Liver (tissue), 9 donors: ENCODE data around the gene PPP6R1. TPM values are rescaled to one million over a fixed set of nuclear protein-coding genes. Genes with fewer than 3 reads are reported as not detected.
A peak's percentile ranks its signal among the peaks of the same experiment; 100 is the strongest.
"Not testable (repeated sequence)": the region's sequence is repeated elsewhere in the genome, so short reads cannot be mapped to it uniquely, and the experiment has no call there.

Source experiments
- DNase-seq: peaks from one replicate; pipeline ENCODE4 v3.0.0-alpha.2; 2017; ENCODE audit warnings: low spot score
- H3K27ac ChIP-seq, 2 donors: one replicate each; pipeline ENCODE4 v1.7.0; 2013; ENCODE audit warnings: inconsistent platforms in 2 of 2, low read length in 2 of 2, control low read depth in 1 of 2, low read depth in 1 of 2, mild to moderate bottlenecking in 1 of 2
- H3K27me3 ChIP-seq, 4 donors: one replicate each; pipeline versions ENCODE4 v1.6.1 to v1.7.0; 2013; ENCODE audit warnings: low read length in 3 of 4, inconsistent platforms in 1 of 4, mild to moderate bottlenecking in 1 of 4, moderate library complexity in 1 of 4; ENCODE audit not compliant: control insufficient read depth in 4 of 4, insufficient read depth in 4 of 4
- H3K36me3 ChIP-seq, 4 donors: one replicate each; pipeline versions ENCODE4 v1.6.1 to v1.7.0; 2013; ENCODE audit warnings: low read length in 3 of 4, mild to moderate bottlenecking in 3 of 4, low read depth in 1 of 4, moderate library complexity in 1 of 4; ENCODE audit not compliant: control insufficient read depth in 4 of 4, insufficient read depth in 3 of 4
- H3K4me1 ChIP-seq, 4 donors: one replicate each; pipeline versions ENCODE4 v1.6.1 to v1.7.0; 2013; ENCODE audit warnings: low read length in 3 of 4, mild to moderate bottlenecking in 3 of 4, moderate library complexity in 1 of 4; ENCODE audit not compliant: control insufficient read depth in 4 of 4, insufficient read depth in 4 of 4
- H3K4me3 ChIP-seq, 3 donors: one replicate each; pipeline versions ENCODE4 v1.6.1 to v1.7.0; 2013; ENCODE audit warnings: low read length in 3 of 3, control low read depth in 1 of 3, low read depth in 1 of 3, mild to moderate bottlenecking in 1 of 3
- H3K9ac ChIP-seq, 2 donors: one replicate each; pipeline ENCODE4 v1.7.0; 2013; ENCODE audit warnings: low read length in 2 of 2, mild to moderate bottlenecking in 2 of 2, moderate library complexity in 2 of 2, control low read depth in 1 of 2, low read depth in 1 of 2
- H3K9me3 ChIP-seq, 4 donors: one replicate each; pipeline versions ENCODE4 v1.6.1 to v1.7.0; 2013; ENCODE audit warnings: low read length in 3 of 4; ENCODE audit not compliant: control insufficient read depth in 4 of 4
- ATF3 ChIP-seq: IDR thresholded peaks from 2 replicates; pipeline ENCODE4 v1.6.1; 2016; ENCODE audit warnings: antibody characterized with exemption
- CTCF ChIP-seq: fragments of 150-350 bp; IDR thresholded peaks from 2 replicates; pipeline ENCODE4 v1.5.1; 2017; ENCODE audit warnings: improper control_type of control experiment, low read depth, low read length; ENCODE audit not compliant: missing input control
- EGR1 ChIP-seq, 2 donors: IDR thresholded peaks; 2 replicates each; pipeline ENCODE4 v1.6.1; 2016 to 2018; ENCODE audit warnings: antibody characterized with exemption in 2 of 2, low read depth in 2 of 2
- FOXA1 ChIP-seq: IDR thresholded peaks from 2 replicates; pipeline ENCODE4 v1.6.1; 2016; ENCODE audit warnings: antibody characterized with exemption
- FOXA2 ChIP-seq: IDR thresholded peaks from 2 replicates; pipeline ENCODE4 v1.6.1; 2016; ENCODE audit warnings: antibody characterized with exemption
- GABPA ChIP-seq, 2 donors: IDR thresholded peaks in 1 of 2; conservative IDR thresholded peaks in 1 of 2; 2 replicates each; pipeline ENCODE4 v1.6.1; 2016; ENCODE audit warnings: antibody characterized with exemption in 2 of 2, mild to moderate bottlenecking in 1 of 2, moderate library complexity in 1 of 2
- HNF4A ChIP-seq, 2 donors: conservative IDR thresholded peaks; 2 replicates each; pipeline ENCODE4 v1.6.1; 2016; ENCODE audit warnings: antibody characterized with exemption in 2 of 2, mild to moderate bottlenecking in 2 of 2
- HNF4G ChIP-seq: IDR thresholded peaks from 2 replicates; pipeline ENCODE4 v1.6.1; 2016; ENCODE audit warnings: antibody characterized with exemption
- RAD21 ChIP-seq, 2 donors: IDR thresholded peaks; 2 replicates each; pipeline ENCODE4 v1.6.1; 2016; ENCODE audit warnings: antibody characterized with exemption in 2 of 2, mild to moderate bottlenecking in 2 of 2
- REST ChIP-seq: IDR thresholded peaks from 2 replicates; pipeline ENCODE4 v1.6.1; 2016; ENCODE audit warnings: antibody characterized with exemption, mild to moderate bottlenecking
- RXRA ChIP-seq, 2 donors: IDR thresholded peaks; 2 replicates each; pipeline ENCODE4 v1.6.1; 2017 to 2018; ENCODE audit warnings: antibody characterized with exemption in 2 of 2, mild to moderate bottlenecking in 1 of 2
- SP1 ChIP-seq: IDR thresholded peaks from 2 replicates; pipeline ENCODE4 v1.6.1; 2018; ENCODE audit warnings: antibody characterized with exemption, mild to moderate bottlenecking
- whole genome bisulfite sequencing: extraction: QIAGEN DNeasy Blood & Tissue Kit; methylation state at CpG from one replicate; pipeline ENCODE4 v1.1.7; 2013; 5-methylcytosine and 5-hydroxymethylcytosine counted together
- polyA plus RNA-seq, 2 donors: library from polyadenylated mRNA; stranded (reverse) in 1 of 2; unstranded in 1 of 2; fragments of 200-250 nt in 1 of 2; fragments of >200 nt in 1 of 2; fragmentation: Nextera tagmentation in 1 of 2; extraction: Ambion mirVana in 1 of 2; gene quantifications; one replicate each; pipeline versions ENCODE4 v1.2.1 to v1.2.3, GENCODE V29; 2013 to 2015
- total RNA-seq, 2 donors: library from RNA; depleted of rRNA; stranded (reverse); fragments of >200 nt; gene quantifications; one replicate each; pipeline ENCODE4 v1.2.3, GENCODE V29; 2014
- donor health status: healthy.
- donor health status: healthy.
- donor health status: healthy.
- donor health status: healthy.
- donor health status: healthy.

The PPP6R1 gene
- total and polyA plus RNA-seq, 4 donors: 5.5 to 40.1 (median 22.5) TPM

- not testable (repeated sequence) for H3K36me3 ChIP-seq, H3K4me1 ChIP-seq, H3K27ac ChIP-seq, H3K27me3 ChIP-seq, H3K4me3 ChIP-seq, H3K9me3 ChIP-seq, DNase-seq, H3K9ac ChIP-seq
- WGBS: 84% methylated on average over 10 of the region's 10 CpGs
- TF ChIP-seq RAD21 (IDR thresholded peaks at IDR 0.05): peak in 1 of 2 donors; percentile 21
Measured at GRCh38 chr19:55202199-55202598, 56.6 kb downstream of the PPP6R1 start.

DNA sequence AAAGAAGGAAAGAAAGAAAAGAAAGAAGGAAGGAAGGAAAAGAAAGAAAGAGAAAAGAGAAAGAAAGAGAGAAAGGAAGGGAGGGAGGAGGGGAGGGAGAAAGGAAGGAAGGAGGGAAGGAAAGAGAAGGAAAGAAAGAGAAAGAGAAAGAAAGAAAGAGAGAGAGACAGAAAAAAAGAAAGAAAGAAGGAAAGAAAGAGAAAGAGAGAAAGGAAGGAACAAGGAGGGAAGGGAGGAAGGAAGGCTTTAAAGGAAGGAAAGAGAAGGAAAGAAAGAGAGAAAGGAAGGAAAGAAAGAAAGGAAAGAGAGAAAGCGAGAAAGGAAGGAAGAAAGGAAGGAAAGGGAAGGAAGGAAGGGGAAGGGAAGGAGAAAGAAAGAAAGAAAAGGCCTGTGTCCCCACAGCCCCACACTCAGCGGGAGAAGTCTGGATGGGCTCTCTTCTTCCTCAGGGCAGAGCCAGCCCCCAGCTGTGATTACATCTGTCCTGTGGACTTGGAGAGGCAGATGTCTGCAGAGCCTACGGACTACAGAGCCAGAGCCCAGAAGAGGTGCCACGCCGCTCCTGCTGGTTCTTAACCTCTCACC lies 59.1 kb downstream of the PPP6R1 start:
- Histone ChIP-seq H3K27me3 (no peaks in the 10 kb centered on the region), H3K27ac (no peak overlapping the region), H3K9ac (no peak overlapping the region), H3K36me3 (peaks cover 0 to 2% (median under 1%) of the 10 kb centered on the region in 4 donors), H3K4me3 (no peak overlapping the region), H3K4me1 (no peaks in the 10 kb centered on the region), H3K9me3 (no peaks in the 10 kb centered on the region)
- DNase-seq: no peak
- TF ChIP-seq EGR1 (IDR thresholded peaks at IDR 0.05; ENCODE audit: low read depth in 2 of 2): no peak
- no peak for TF ChIP-seq GABPA (IDR thresholded peaks at IDR 0.05 in 1 of 2, conservative IDR thresholded peaks at IDR 0.05 in 1 of 2)
- TF ChIP-seq RXRA (IDR thresholded peaks at IDR 0.05): no peak
- TF ChIP-seq HNF4A (conservative IDR thresholded peaks at IDR 0.05): no peak
- no peak for TF ChIP-seq RAD21 (IDR thresholded peaks at IDR 0.05)
- no peak for TF ChIP-seq FOXA2
- no peak for TF ChIP-seq ATF3
- no peak for TF ChIP-seq REST
- TF ChIP-seq FOXA1: no peak
- 76% methylated on average over 5 of the region's 5 CpGs for WGBS

GRCh38 chr19:55198651-55199050 lies 60.2 kb downstream of the PPP6R1 start:
- Histone ChIP-seq H3K27ac (no peak overlapping the region), H3K4me1 (no peaks in the 10 kb centered on the region), H3K27me3 (no peaks in the 10 kb centered on the region), H3K9me3 (no peaks in the 10 kb centered on the region), H3K9ac (no peak overlapping the region), H3K36me3 (peaks cover 0 to 3% (median 1%) of the 10 kb centered on the region in 4 donors), H3K4me3 (no peak overlapping the region)
- TF ChIP-seq REST (peak; percentile 59), HNF4G (no peak), SP1 (no peak), CTCF (no peak)
- WGBS: 85% methylated on average over 5 of the region's 5 CpGs
- DNase-seq: no peak
